HEK293 (cell line): ENCODE measurements around the gene GALNT10.

Source experiments
- CTCF ChIA-PET: fragments of 350-600 bp; formaldehyde crosslinking; extraction: SDS; loops from one replicate; lab custom pipeline; 2021; ENCODE audit warnings: antibody characterized with exemption; lab: Yijun Ruan, JAX
- POLR2A ChIA-PET: fragments of 300-600 bp; formaldehyde crosslinking; extraction: SDS; loops from one replicate; lab custom pipeline; 2020; ENCODE audit warnings: antibody characterized with exemption, inconsistent platforms; lab: Yijun Ruan, JAX
- H3K27ac ChIP-seq: fragments of 200-500 bp; sonication (Bioruptor generic); 2 replicates; pipeline ENCODE4 v1.5.1; 2014; ENCODE audit warnings: low read depth, low read length, control low read depth, inconsistent platforms; ENCODE audit errors: extremely low read depth
- H3K36me3 ChIP-seq, 2 experiments: fragments of 200-500 bp in 1 of 2; sonication (Bioruptor generic) in 1 of 2; 1 replicate in 1 of 2; 2 replicates in 1 of 2; pipeline ENCODE4 v1.5.1; 2014 to 2017; ENCODE audit warnings: inconsistent platforms in 2 of 2, low read length in 2 of 2; ENCODE audit not compliant: control insufficient read depth in 2 of 2, insufficient read depth in 1 of 2
- H3K4me1 ChIP-seq: fragments of 200-500 bp; sonication (Bioruptor generic); 2 replicates; pipeline ENCODE4 v1.5.1; 2014; ENCODE audit warnings: mild to moderate bottlenecking, low read length, inconsistent platforms; ENCODE audit not compliant: control insufficient read depth, insufficient read depth
- H3K4me3 ChIP-seq: 2 replicates; pipeline ENCODE4 v1.5.1; 2011; ENCODE audit warnings: low read depth, mild to moderate bottlenecking, control low read depth, low read length, moderate library complexity
- H3K9me3 ChIP-seq: fragments of 200-500 bp; sonication (Bioruptor generic); 2 replicates; pipeline ENCODE4 v1.5.1; 2014; ENCODE audit warnings: low read depth, low read length, inconsistent platforms; ENCODE audit not compliant: control insufficient read depth, insufficient read depth
- AEBP2 ChIP-seq: fragments of 450-650 bp; formaldehyde crosslinking; IDR thresholded peaks from 2 replicates; pipeline ENCODE4 v1.5.1; 2016; ENCODE audit warnings: missing biosample characterization, missing genetic modification characterization, borderline replicate concordance
- CTCF ChIP-seq: fragments of 450-650 bp; formaldehyde crosslinking; IDR thresholded peaks from 2 replicates; pipeline ENCODE4 v1.5.1; 2016; ENCODE audit warnings: missing biosample characterization, missing genetic modification characterization
- HIC1 ChIP-seq: fragments of 450-650 bp; formaldehyde crosslinking; IDR thresholded peaks from 2 replicates; pipeline ENCODE4 v1.5.1; 2016; ENCODE audit warnings: missing biosample characterization, missing genetic modification characterization
- HOXA7 ChIP-seq: sonication (generic); formaldehyde crosslinking; IDR thresholded peaks from 2 replicates; pipeline ENCODE4 v1.8.1; 2022; ENCODE audit warnings: missing genetic modification reagents, borderline replicate concordance
- KLF1 ChIP-seq: fragments of 450-650 bp; formaldehyde crosslinking; IDR thresholded peaks from 2 replicates; pipeline ENCODE4 v1.5.1; 2016; ENCODE audit warnings: missing biosample characterization, missing genetic modification characterization
- PATZ1 ChIP-seq: fragments of 450-650 bp; formaldehyde crosslinking; IDR thresholded peaks from 2 replicates; pipeline ENCODE4 v1.5.1; 2016; ENCODE audit warnings: missing biosample characterization, missing genetic modification characterization
- PRDM6 ChIP-seq: fragments of 450-650 bp; formaldehyde crosslinking; IDR thresholded peaks from 2 replicates; pipeline ENCODE4 v1.5.1; 2017; ENCODE audit warnings: missing biosample characterization, missing genetic modification characterization
- SCRT1 ChIP-seq: fragments of 450-650 bp; formaldehyde crosslinking; IDR thresholded peaks from 2 replicates; pipeline ENCODE4 v1.5.1; 2016; ENCODE audit warnings: missing biosample characterization, missing genetic modification characterization, borderline replicate concordance
- SETDB1 ChIP-seq: IDR thresholded peaks from one replicate; pipeline ENCODE4 v1.6.1; 2017; ENCODE audit warnings: mild to moderate bottlenecking, low read length, moderate library complexity, mixed read lengths; ENCODE audit not compliant: insufficient read length
- SP3 ChIP-seq: fragments of 450-650 bp; formaldehyde crosslinking; IDR thresholded peaks from 2 replicates; pipeline ENCODE4 v1.5.1; 2016; ENCODE audit warnings: missing biosample characterization, missing genetic modification characterization
- TCF7L2 ChIP-seq: IDR thresholded peaks from 2 replicates; pipeline ENCODE4 v1.6.1; 2011; ENCODE audit warnings: low read depth, mild to moderate bottlenecking, inconsistent platforms, low read length, moderate library complexity, borderline replicate concordance
- YY1 ChIP-seq: fragments of 450-650 bp; formaldehyde crosslinking; IDR thresholded peaks from 2 replicates; pipeline ENCODE4 v1.5.1; 2018; ENCODE audit warnings: missing biosample characterization, missing genetic modification characterization
- ZBTB17 ChIP-seq: fragments of 450-650 bp; formaldehyde crosslinking; IDR thresholded peaks from 2 replicates; pipeline ENCODE4 v1.5.1; 2016; ENCODE audit warnings: missing biosample characterization, missing genetic modification characterization
- ZBTB20 ChIP-seq: fragments of 450-650 bp; formaldehyde crosslinking; IDR thresholded peaks from 2 replicates; pipeline ENCODE4 v1.5.1; 2016; ENCODE audit warnings: missing biosample characterization, missing genetic modification characterization
- ZBTB6 ChIP-seq: fragments of 450-650 bp; formaldehyde crosslinking; IDR thresholded peaks from 2 replicates; pipeline ENCODE4 v1.5.1; 2017; ENCODE audit warnings: missing biosample characterization, missing genetic modification characterization
- ZFP37 ChIP-seq: fragments of 450-650 bp; formaldehyde crosslinking; IDR thresholded peaks from 2 replicates; pipeline ENCODE4 v1.5.1; 2016; ENCODE audit warnings: missing biosample characterization, missing genetic modification characterization
- ZNF155 ChIP-seq: fragments of 450-650 bp; formaldehyde crosslinking; IDR thresholded peaks from 2 replicates; pipeline ENCODE4 v1.5.1; 2016; ENCODE audit warnings: missing biosample characterization, missing genetic modification characterization
- ZNF169 ChIP-seq: fragments of 450-650 bp; formaldehyde crosslinking; IDR thresholded peaks from 2 replicates; pipeline ENCODE4 v1.5.1; 2016; ENCODE audit warnings: missing biosample characterization, missing genetic modification characterization
- ZNF175 ChIP-seq: fragments of 450-650 bp; formaldehyde crosslinking; IDR thresholded peaks from 2 replicates; pipeline ENCODE4 v1.5.1; 2016; ENCODE audit warnings: missing biosample characterization, missing genetic modification characterization
- ZNF19 ChIP-seq: fragments of 450-650 bp; formaldehyde crosslinking; IDR thresholded peaks from 2 replicates; pipeline ENCODE4; 2016; ENCODE audit warnings: missing biosample characterization, missing genetic modification characterization, low read depth
- ZNF37A ChIP-seq: fragments of 450-650 bp; IDR thresholded peaks from 2 replicates; pipeline ENCODE4 v1.5.1; 2018; ENCODE audit warnings: missing biosample characterization, missing genetic modification characterization
- ZNF501 ChIP-seq: fragments of 450-650 bp; formaldehyde crosslinking; IDR thresholded peaks from 2 replicates; pipeline ENCODE4 v1.5.1; 2016; ENCODE audit warnings: missing biosample characterization, missing genetic modification characterization
- ZNF560 ChIP-seq: fragments of 450-650 bp; formaldehyde crosslinking; IDR thresholded peaks from 2 replicates; pipeline ENCODE4 v1.5.1; 2017; ENCODE audit warnings: missing biosample characterization, missing genetic modification characterization, borderline replicate concordance
- ZNF621 ChIP-seq: fragments of 450-650 bp; formaldehyde crosslinking; IDR thresholded peaks from 2 replicates; pipeline ENCODE4 v1.5.1; 2017; ENCODE audit warnings: missing biosample characterization, missing genetic modification characterization
- ZNF626 ChIP-seq: fragments of 450-650 bp; sonication (Bioruptor Pico); formaldehyde crosslinking; IDR thresholded peaks from 2 replicates; pipeline ENCODE4 v1.5.1; 2018; ENCODE audit warnings: missing biosample characterization, missing genetic modification characterization, inconsistent platforms
- ZNF645 ChIP-seq: fragments of 450-650 bp; formaldehyde crosslinking; IDR thresholded peaks from 2 replicates; pipeline ENCODE4; 2016; ENCODE audit warnings: missing biosample characterization, missing genetic modification characterization
- ZNF677 ChIP-seq: fragments of 450-650 bp; IDR thresholded peaks from 2 replicates; pipeline ENCODE4 v1.5.0; 2018; ENCODE audit warnings: missing biosample characterization, mild to moderate bottlenecking, missing genetic modification characterization, moderate library complexity
- ZNF747 ChIP-seq: fragments of 450-650 bp; formaldehyde crosslinking; IDR thresholded peaks from 2 replicates; pipeline ENCODE4 v1.5.1; 2016; ENCODE audit warnings: missing biosample characterization, missing genetic modification characterization

The GALNT10 gene

GRCh38 chr5:154332451-154332850 is 141.9 kb downstream of the GALNT10 start (continued):
- TF ChIP-seq HIC1 (tag by site-specific recombination): no peak
- no peak for TF ChIP-seq SCRT1
- TF ChIP-seq ZBTB20 (tag by site-specific recombination): no peak
- TF ChIP-seq YY1: no peak
- no peak for TF ChIP-seq KLF1 (tag by site-specific recombination)
- TF ChIP-seq ZNF560 (tag by site-specific recombination): no peak
- TF ChIP-seq ZNF677 (tag by site-specific recombination): no peak
- TF ChIP-seq ZNF175: no peak
- TF ChIP-seq SP3 (tag by site-specific recombination): no peak
- TF ChIP-seq, all 188 proteins: peak for 0

GRCh38 chr5:154333016-154333415 is 142.5 kb downstream of the GALNT10 start:
- POLR2A ChIA-PET: no interaction called here
- H3K9me3 ChIP-seq: no peaks in the 10 kb centered on the region
- H3K27ac ChIP-seq: no peak overlapping the region
- H3K4me1 ChIP-seq: peaks cover 9% of the 10 kb centered on the region
- TF ChIP-seq ZNF747 (tag by site-specific recombination): no peak
- TF ChIP-seq ZNF169 (tag by site-specific recombination): no peak
- no peak for TF ChIP-seq SETDB1
- TF ChIP-seq ZNF645 (tag by site-specific recombination): no peak
- no peak for TF ChIP-seq ZNF626 (tag by site-specific recombination)
- no peak for TF ChIP-seq ZNF501 (tag by site-specific recombination)
- TF ChIP-seq PATZ1 (tag by site-specific recombination): no peak
- TF ChIP-seq PRDM6: no peak
- TF ChIP-seq ZFP37: no peak
- no peak for TF ChIP-seq ZNF621 (tag by site-specific recombination)
- no peak for TF ChIP-seq HOXA7 (CRISPR knock-in tag)
- TF ChIP-seq ZBTB17 (tag by site-specific recombination): no peak
- TF ChIP-seq ZBTB6 (tag by site-specific recombination): no peak
- TF ChIP-seq ZNF155 (tag by site-specific recombination): no peak
- TF ChIP-seq CTCF (tag by site-specific recombination): no peak
- TF ChIP-seq ZNF19: no peak
- TF ChIP-seq AEBP2 (tag by site-specific recombination): no peak
- TF ChIP-seq TCF7L2: no peak
- no peak for TF ChIP-seq ZNF37A (tag by site-specific recombination)
- CTCF ChIA-PET: interaction anchor here (0.6 kb wide), 1 partner anchor 1071 kb away, joined by 3 read pairs; no protein-coding TSS in a partner anchor
- no peaks in the 10 kb centered on the region for H3K36me3 ChIP-seq
- no peak overlapping the region for H3K4me3 ChIP-seq
